EL (cell line): ENCODE results near the gene TDP1.
"Not testable (repeated sequence)": the region's sequence is repeated elsewhere in the genome, so short reads cannot be mapped to it uniquely, and the experiment has no call there.

Source experiments
- DNase-seq: peaks from one replicate; pipeline ENCODE4 v3.0.0-alpha.2; 2016

TDP1 gene

GRCh38 chr14:90054803-90055202 is 99.1 kb downstream of the TDP1 start:
- DNase-seq = no peak

GRCh38 chr14:90056826-90057225 is 101.1 kb downstream of the TDP1 start:
- no peak for DNase-seq

- DNase-seq = no peak
These were observed 103.2 kb downstream of the TDP1 start for GRCh38 chr14:90058876-90059458.

- DNase-seq = peak; percentile 69
These were observed 104.7 kb downstream of the TDP1 start for GRCh38 chr14:90060312-90060964.

- DNase-seq = no peak
These were observed 105.4 kb downstream of the TDP1 start for GRCh38 chr14:90060965-90061684.

- no peak for DNase-seq
These were observed 106.0 kb downstream of the TDP1 start, which contains the start of gene KCNK13 for GRCh38 chr14:90061685-90062126. KCNK13 (plus strand) TSS chr14:90061994; CDS start chr14:90062206, 212 bp downstream.

GRCh38 chr14:90062127-90062794 is 106.5 kb downstream of the TDP1 start:
- no peak for DNase-seq

- DNase-seq = no peak
These were observed 107.3 kb downstream of the TDP1 start for GRCh38 chr14:90062822-90063539.

GRCh38 chr14:90072350-90072749 is 116.6 kb downstream of the TDP1 start:
- no peak for DNase-seq

GRCh38 chr14:90079576-90079975 is 123.8 kb downstream of the TDP1 start:
- no peak for DNase-seq

- peak; percentile 30 for DNase-seq
These were observed 131.7 kb downstream of the TDP1 start for GRCh38 chr14:90087433-90087832.

- no peak for DNase-seq
These were observed 132.4 kb downstream of the TDP1 start for GRCh38 chr14:90088176-90088575.

GRCh38 chr14:90089486-90089885 is 133.8 kb downstream of the TDP1 start:
- DNase-seq = not testable (repeated sequence)

GRCh38 chr14:90091393-90091792 is 135.7 kb downstream of the TDP1 start:
- DNase-seq = peak; percentile 72

- DNase-seq = peak; percentile 49
These were observed 138.3 kb downstream of the TDP1 start for GRCh38 chr14:90093942-90094595.
